CD4-positive, alpha-beta T cell (primary cell): ENCODE data around the gene PMS2. TPM values are rescaled to one million over a fixed set of nuclear protein-coding genes. Genes with fewer than 3 reads are reported as not detected.
A peak's percentile ranks its signal among the peaks of the same experiment; 100 is the strongest.

ENCODE experiments used
- ATAC-seq: fragments of 200-7000 bp; cut with Tn5 transposase; one replicate; pipeline ENCODE4 v1.10.0; 2022; ENCODE audit warnings: mild to moderate bottlenecking; ENCODE audit not compliant: poor library complexity
- CTCF ChIA-PET: fragments of 350-600 bp; sonication (Branson Sonifier 250); formaldehyde crosslinking; loops from one replicate; lab custom pipeline; 2021; ENCODE audit warnings: antibody characterized with exemption, inconsistent platforms; lab: Charles Lee
- POLR2A ChIA-PET: fragments of 350-600 bp; sonication (Branson Sonifier 250); formaldehyde crosslinking; loops from one replicate; lab custom pipeline; 2021; ENCODE audit warnings: antibody characterized with exemption, inconsistent platforms; lab: Charles Lee
- DNase-seq, 14 experiments: peaks; one replicate each; pipeline ENCODE4 v3.0.0-alpha.2; 2013 to 2020; ENCODE audit warnings: mixed read lengths in 2 of 14
- H3K27ac ChIP-seq, 2 donors: one replicate each; pipeline versions ENCODE4 v1.5.1 to v1.7.0; 2013; ENCODE audit warnings: low read length in 2 of 2, low read depth in 1 of 2, mild to moderate bottlenecking in 1 of 2
- H3K27me3 ChIP-seq, 2 experiments: 1 replicate in 1 of 2; 2 replicates in 1 of 2; pipeline versions ENCODE4 v1.6.1 to v1.7.0; 2013; ENCODE audit warnings: low read length in 2 of 2, control low read depth in 1 of 2, mild to moderate bottlenecking in 1 of 2, moderate library complexity in 1 of 2; ENCODE audit not compliant: insufficient read depth in 2 of 2, control insufficient read depth in 1 of 2
- H3K36me3 ChIP-seq: one replicate; pipeline ENCODE4 v1.6.1; 2013; ENCODE audit warnings: low read length, control low read depth; ENCODE audit not compliant: insufficient read depth
- H3K4me1 ChIP-seq: one replicate; pipeline ENCODE4 v1.6.1; 2013; ENCODE audit warnings: low read length, control low read depth; ENCODE audit not compliant: insufficient read depth
- H3K4me3 ChIP-seq: one replicate; pipeline ENCODE4 v1.5.1; 2013; ENCODE audit warnings: mild to moderate bottlenecking, low read length, moderate library complexity
- H3K9me3 ChIP-seq, 2 experiments: 1 replicate in 1 of 2; 2 replicates in 1 of 2; pipeline versions ENCODE4 v1.6.1 to v1.7.0; 2013; ENCODE audit warnings: low read length in 2 of 2, mild to moderate bottlenecking in 2 of 2, control low read depth in 1 of 2, moderate library complexity in 1 of 2; ENCODE audit not compliant: control insufficient read depth in 1 of 2, insufficient read depth in 1 of 2
- H3K27ac Mint-ChIP-seq: one replicate; pipeline ENCODE4 v1.8.0; 2020; ENCODE audit warnings: mixed read lengths
- H3K27me3 Mint-ChIP-seq: one replicate; pipeline ENCODE4 v1.8.0; 2021; ENCODE audit warnings: mixed read lengths
- H3K36me3 Mint-ChIP-seq: one replicate; pipeline ENCODE4 v1.8.0; 2021; ENCODE audit warnings: low read depth, mixed read lengths
- H3K4me1 Mint-ChIP-seq: one replicate; pipeline ENCODE4 v1.8.0; 2021; ENCODE audit warnings: low read depth, mixed read lengths
- H3K4me3 Mint-ChIP-seq: one replicate; pipeline ENCODE4 v1.8.0; 2020; ENCODE audit warnings: mild to moderate bottlenecking, mixed read lengths
- H3K9me3 Mint-ChIP-seq: one replicate; pipeline ENCODE4 v1.8.0; 2020; ENCODE audit warnings: mixed read lengths
- CTCF ChIP-seq: fragments of 200-600 bp; IDR thresholded peaks from one replicate; pipeline ENCODE4 v1.8.0; 2022; ENCODE audit warnings: antibody characterized with exemption, mild to moderate bottlenecking
- intact Hi-C, 2 experiments: fragments of 100-400 bp; cut with DNase I in 1 of 2; cut with micrococcal nuclease in 1 of 2; formaldehyde crosslinking; loops; one replicate each; pipeline versions ENCODE4 v1.15.1 to v1.9.0; 2023 to 2025; cut with DNase I, micrococcal nuclease
- total RNA-seq, 174 experiments: library from RNA in 2 of 174; stranded (reverse) in 2 of 174; gene quantifications; one replicate each; pipeline ENCODE4 v1.2.3 and lab custom pipeline; 2021 to 2026

Gene PMS2
- total RNA-seq, 2 experiments from 2014 or later: 10.8 to 15.0 TPM

- Histone ChIP-seq H3K27me3 (no peaks in the 10 kb centered on the region), H3K4me3 (no peak overlapping the region), H3K9me3 (no peaks in the 10 kb centered on the region), H3K27ac (no peak overlapping the region), H3K4me1 (peaks cover 3% of the 10 kb centered on the region), H3K36me3 (peaks cover 68% of the 10 kb centered on the region)
- H3K36me3 Mint-ChIP-seq: peaks cover 83% of the 10 kb centered on the region
- intact Hi-C loops: no loop called here
- POLR2A ChIA-PET: no interaction called here
- ATAC-seq: no peak
- H3K4me1 Mint-ChIP-seq: no peaks in the 10 kb centered on the region
- H3K4me3 Mint-ChIP-seq: no peak overlapping the region
- H3K27me3 Mint-ChIP-seq: no peaks in the 10 kb centered on the region
- TF ChIP-seq CTCF: no peak
- H3K9me3 Mint-ChIP-seq: no peaks in the 10 kb centered on the region
- CTCF ChIA-PET: no interaction called here
- DNase-seq: no peak
- no peak overlapping the region for H3K27ac Mint-ChIP-seq
Observed at GRCh38 chr7:6035165-6035564, 26.3 kb upstream of the PMS2 start.

- Mint-ChIP-seq H3K36me3 (peaks cover 83% of the 10 kb centered on the region), H3K4me1 (peaks cover 7% of the 10 kb centered on the region), H3K4me3 (no peak overlapping the region), H3K9me3 (no peaks in the 10 kb centered on the region), H3K27me3 (no peaks in the 10 kb centered on the region), H3K27ac (no peak overlapping the region)
- ATAC-seq: no peak
- H3K4me1 ChIP-seq: peaks cover 3% of the 10 kb centered on the region
- TF ChIP-seq CTCF: no peak
- no peaks in the 10 kb centered on the region for H3K27me3 ChIP-seq
- no peaks in the 10 kb centered on the region for H3K9me3 ChIP-seq
- intact Hi-C loops: no loop called here
- no peak for DNase-seq
- POLR2A ChIA-PET: no interaction called here
- CTCF ChIA-PET: no interaction called here
- H3K27ac ChIP-seq: no peak overlapping the region
- no peak overlapping the region for H3K4me3 ChIP-seq
- peaks cover 56% of the 10 kb centered on the region for H3K36me3 ChIP-seq
Observed at GRCh38 chr7:6032641-6033040, 23.8 kb upstream of the PMS2 start.

- Histone ChIP-seq H3K27ac (no peak overlapping the region), H3K4me1 (peaks cover 4% of the 10 kb centered on the region), H3K36me3 (peaks cover 56% of the 10 kb centered on the region), H3K9me3 (no peaks in the 10 kb centered on the region), H3K27me3 (no peaks in the 10 kb centered on the region), H3K4me3 (no peak overlapping the region)
- ATAC-seq: no peak
- Mint-ChIP-seq H3K9me3 (no peaks in the 10 kb centered on the region), H3K27me3 (no peaks in the 10 kb centered on the region), H3K36me3 (peaks cover 83% of the 10 kb centered on the region), H3K4me1 (peaks cover 10% of the 10 kb centered on the region), H3K27ac (no peak overlapping the region), H3K4me3 (no peak overlapping the region)
- DNase-seq: peak in 1 of 14 experiments; percentile 49
- TF ChIP-seq CTCF: no peak
- CTCF ChIA-PET: no interaction called here
- POLR2A ChIA-PET: interaction anchor here (0.8 kb wide), 1 partner anchor 11 kb away, joined by 3 read pairs; no protein-coding TSS in a partner anchor
- intact Hi-C loops: no loop called here
Observed at GRCh38 chr7:6032167-6032566, 23.3 kb upstream of the PMS2 start.
